Retinal pigment epithelial cell (primary cell): ENCODE data around the gene NLRP1.

Experiments used
- DNase-seq: peaks from one replicate; pipeline ENCODE4 v3.0.0-alpha.2; 2010; ENCODE audit warnings: low read depth
- H3K4me3 ChIP-seq: 2 replicates; pipeline ENCODE4 v1.5.1; 2011; ENCODE audit warnings: mild to moderate bottlenecking, low read length, control low read depth, moderate library complexity
- CTCF ChIP-seq: conservative IDR thresholded peaks from 2 replicates; pipeline ENCODE4 v1.5.1; 2011; ENCODE audit warnings: low read depth, low read length, control low read depth, inconsistent platforms

NLRP1 gene

GRCh38 chr17:5530265-5531084 lies 53.8 kb downstream of the NLRP1 start:
- no peak for TF ChIP-seq CTCF
- no peak overlapping the region for H3K4me3 ChIP-seq
- DNase-seq, result no peak

- no peak overlapping the region for H3K4me3 ChIP-seq
- no peak for DNase-seq
- no peak for TF ChIP-seq CTCF
Measured at GRCh38 chr17:5527601-5528250, 56.6 kb downstream of the NLRP1 start.

- peak; percentile 84 for DNase-seq
- no peak for TF ChIP-seq CTCF
- H3K4me3 ChIP-seq, result no peak overlapping the region
Measured at GRCh38 chr17:5526821-5527598, 57.3 kb downstream of the NLRP1 start.

GRCh38 chr17:5523249-5523648 lies 61.1 kb downstream of the NLRP1 start:
- no peak for TF ChIP-seq CTCF
- H3K4me3 ChIP-seq, result no peak overlapping the region

GRCh38 chr17:5522476-5522875 lies 61.8 kb downstream of the NLRP1 start:
- DNase-seq, result no peak
- no peak for TF ChIP-seq CTCF
- no peak overlapping the region for H3K4me3 ChIP-seq

More at GRCh38 chr17:5523249-5523648, 61.1 kb downstream of the NLRP1 start:
- no peak for DNase-seq

- no peak overlapping the region for H3K4me3 ChIP-seq
- no peak for TF ChIP-seq CTCF
- peak; percentile 73 for DNase-seq
Measured at GRCh38 chr17:5516060-5516792, 68.1 kb downstream of the NLRP1 start.
